K562 (cell line): Measurements from ENCODE around the gene IFTAP. TPM values are rescaled to one million over a fixed set of nuclear protein-coding genes. Genes with fewer than 3 reads are reported as not detected.

Experiments
- ATAC-seq: fragments of 200-7000 bp; cut with Tn5 transposase; 3 replicates; pipeline ENCODE4 v1.9.1; 2020; ENCODE audit warnings: moderate library complexity
- BruUV-seq: library from RNA; stranded (reverse); fragments of 400-500 nt; replicated peaks from 2 replicates; lab custom pipeline; 2021; lab: Mats Ljungman, UMichigan
- CTCF ChIA-PET: fragments of 300-600 bp; formaldehyde crosslinking; extraction: SDS; loops from one replicate; lab custom pipeline; 2021; ENCODE audit warnings: low intra/inter-chr PET ratio; lab: Yijun Ruan, JAX
- POLR2A ChIA-PET: fragments of 300-600, 350-650 bp; sonication (Branson Sonifier 250); formaldehyde crosslinking; extraction: SDS; loops from one replicate; lab custom pipeline; 2021; ENCODE audit warnings: antibody characterized with exemption, inconsistent platforms; lab: Yijun Ruan, JAX
- DNase-seq, 4 experiments: peaks; one replicate each; pipeline versions ENCODE4 v3.0.0 to v3.0.0-alpha.2; 2011 to 2018; ENCODE audit warnings: low spot score in 3 of 4, mixed read lengths in 3 of 4; ENCODE audit errors: extremely low read depth in 1 of 4
- FAIRE-seq: peaks from 2 replicates; lab custom pipeline; 2011; peaks lifted over from hg19 to GRCh38; lab: Jason Lieb, UNC
- H2AFZ ChIP-seq: 2 replicates; pipeline ENCODE4 v1.6.0; 2011; ENCODE audit warnings: low read depth, low read length, control low read depth, inconsistent platforms
- H3K27ac ChIP-seq: fragments of 200-600 bp; 3 replicates; pipeline ENCODE4 v1.8.0; 2011; ENCODE audit warnings: low read depth, mild to moderate bottlenecking, control low read depth, inconsistent platforms, low read length, moderate library complexity, mixed read lengths; ENCODE audit errors: extremely low read depth
- H3K27me3 ChIP-seq, 2 experiments: fragments of 300-600 bp in 1 of 2; 2 replicates in 1 of 2; 3 replicates in 1 of 2; pipeline versions ENCODE4 v1.6.0 to v1.8.0; 2011; ENCODE audit warnings: inconsistent platforms in 2 of 2, low read length in 2 of 2, mild to moderate bottlenecking in 1 of 2, mixed read lengths in 1 of 2, moderate library complexity in 1 of 2; ENCODE audit not compliant: control insufficient read depth in 2 of 2, insufficient read depth in 2 of 2
- H3K36me3 ChIP-seq: fragments of 300-600 bp; 3 replicates; pipeline ENCODE4 v1.8.0; 2011; ENCODE audit warnings: mild to moderate bottlenecking, low read length, inconsistent platforms; ENCODE audit not compliant: control insufficient read depth, insufficient read depth
- H3K4me1 ChIP-seq, 2 experiments: fragments of 200-600 bp in 1 of 2; replicated peaks in 1 of 2; 2 replicates in 1 of 2; 3 replicates in 1 of 2; pipeline versions ENCODE4 v1.5.1 to v1.8.0; 2011; ENCODE audit warnings: inconsistent platforms in 2 of 2, low read length in 2 of 2, mild to moderate bottlenecking in 1 of 2, mixed read lengths in 1 of 2, moderate library complexity in 1 of 2; ENCODE audit not compliant: control insufficient read depth in 2 of 2, insufficient read depth in 2 of 2
- H3K4me2 ChIP-seq: 2 replicates; pipeline ENCODE4 v1.6.1; 2011; ENCODE audit warnings: low read length, control low read depth, inconsistent platforms, mixed read lengths; ENCODE audit not compliant: insufficient read depth
- H3K4me3 ChIP-seq: fragments of 200-600 bp; sonication (generic), shearing (Covaris generic); 2 replicates; pipeline ENCODE4 v1.5.1; 2016; ENCODE audit warnings: control low read depth, inconsistent platforms
- H3K79me2 ChIP-seq: fragments of 200-600 bp; 3 replicates; pipeline ENCODE4 v1.8.0; 2011; ENCODE audit warnings: low read length, inconsistent platforms; ENCODE audit not compliant: control insufficient read depth, insufficient read depth
- H3K9ac ChIP-seq, 2 experiments: 2 replicates each; pipeline versions ENCODE4 v1.6.0 to v1.6.1; 2011; ENCODE audit warnings: low read depth in 2 of 2, low read length in 2 of 2, control low read depth in 1 of 2, inconsistent platforms in 1 of 2, mild to moderate bottlenecking in 1 of 2, mixed read lengths in 1 of 2; ENCODE audit not compliant: insufficient read depth in 1 of 2
- H3K9me1 ChIP-seq: one replicate; pipeline ENCODE4 v1.6.0; 2011; ENCODE audit warnings: inconsistent platforms, mild to moderate bottlenecking, low read length, moderate library complexity; ENCODE audit not compliant: control insufficient read depth, insufficient read depth
- H3K9me3 ChIP-seq: replicated peaks from 2 replicates; pipeline ENCODE4 v1.5.1; 2011; ENCODE audit warnings: low read depth, low read length, inconsistent platforms; ENCODE audit not compliant: control insufficient read depth, insufficient read depth
- H4K20me1 ChIP-seq: replicated peaks from 2 replicates; pipeline ENCODE4 v1.6.1; 2011; ENCODE audit warnings: low read length, inconsistent platforms, mixed read lengths; ENCODE audit not compliant: control insufficient read depth, insufficient read depth
- ATF1 ChIP-seq, 2 experiments: fragments of 450-650 bp in 1 of 2; IDR thresholded peaks; 2 replicates each; pipeline ENCODE4 v1.6.1; 2016; ENCODE audit warnings: missing compliant biosample characterization in 1 of 2, missing genetic modification characterization in 1 of 2
- DMBX1 ChIP-seq: fragments of 250-450 bp; sonication (Bioruptor Pico); IDR thresholded peaks from 2 replicates; pipeline ENCODE4 v1.8.0; 2022; ENCODE audit warnings: inconsistent platforms, mild to moderate bottlenecking, moderate library complexity, borderline replicate concordance
- HDAC8 ChIP-seq: fragments of 450-650 bp; IDR thresholded peaks from 2 replicates; pipeline ENCODE4 v1.6.1; 2016; ENCODE audit warnings: mild to moderate bottlenecking, missing genetic modification characterization, moderate library complexity, missing compliant biosample characterization
- MEF2A ChIP-seq: IDR thresholded peaks from 2 replicates; pipeline ENCODE4 v1.6.1; 2011; ENCODE audit warnings: low read depth, mild to moderate bottlenecking, low read length, moderate library complexity; ENCODE audit not compliant: control insufficient read depth
- NFRKB ChIP-seq: fragments of 450-650 bp; IDR thresholded peaks from 2 replicates; pipeline ENCODE4 v1.6.1; 2016; ENCODE audit warnings: low read depth
- RBM17 ChIP-seq: fragments of 200-400 bp; formaldehyde crosslinking; IDR thresholded peaks from 2 replicates; pipeline ENCODE4 v1.6.1; 2017; ENCODE audit warnings: low read depth, mild to moderate bottlenecking, low read length, borderline replicate concordance
- XRCC4 ChIP-seq: IDR thresholded peaks from one replicate; pipeline ENCODE4 v1.6.1; 2011; ENCODE audit not compliant: insufficient read depth, insufficient read length; ENCODE audit errors: extremely low read depth
- ZNF133 ChIP-seq: fragments of 250-450 bp; sonication (Bioruptor Pico); IDR thresholded peaks from 2 replicates; pipeline ENCODE4 v1.4.0; 2020; ENCODE audit warnings: mild to moderate bottlenecking
- ZNF695 ChIP-seq: fragments of 450-650 bp; formaldehyde crosslinking; IDR thresholded peaks from 2 replicates; pipeline ENCODE4 v1.4.0; 2020; ENCODE audit warnings: mild to moderate bottlenecking, moderate library complexity
- ZNF780A ChIP-seq: fragments of 250-450 bp; sonication (Bioruptor Pico); IDR thresholded peaks from 2 replicates; pipeline ENCODE4 v1.5.0; 2021; ENCODE audit warnings: mild to moderate bottlenecking
- in situ Hi-C: fragments of 300-500 bp; cut with MboI; formaldehyde crosslinking; loops from 4 replicates; pipeline ENCODE4 v1.15.0; 2018; ENCODE audit warnings: inconsistent platforms, mixed read lengths
- intact Hi-C: fragments of 100-400 bp; cut with micrococcal nuclease; formaldehyde crosslinking; loops from 2 replicates; pipeline ENCODE4 v1.14.2; 2022
- polyA plus RNA-seq, 8 experiments: library from polyadenylated mRNA; depleted of rRNA in 4 of 8; stranded (reverse) in 5 of 8; unstranded in 3 of 8; fragments of >200 nt; fragmentation: Nextera tagmentation in 2 of 8; fragmentation: Illumina TruSeq in 1 of 8; extraction: Ambion mirVana in 2 of 8; extraction: Trizol in 1 of 8; gene quantifications; 2 replicates each; pipeline versions ENCODE4 v1.2.1 to v1.2.3, GENCODE V29; 2011 to 2014; ENCODE audit warnings: inconsistent platforms in 1 of 8, missing spikeins in 1 of 8
- total RNA-seq, 7 experiments: library from RNA; depleted of rRNA in 6 of 7; stranded (reverse); fragments of >200 nt in 6 of 7; fragmentation: Illumina TruSeq in 2 of 7; extraction: Trizol in 2 of 7; gene quantifications; 2 replicates each; pipeline versions ENCODE4 v1.2.1 to v1.2.3, GENCODE V29; 2011 to 2021; ENCODE audit warnings: low replicate concordance in 1 of 7
- TF ChIP-seq, protein P1 (sequence below): conservative IDR thresholded peaks from 2 replicates; pipeline ENCODE4 v1.6.1; 2011; ENCODE audit warnings: low read depth, mild to moderate bottlenecking, low read length; ENCODE audit not compliant: control insufficient read depth
- TF ChIP-seq, protein P2 (sequence below): sonication (generic); formaldehyde crosslinking; IDR thresholded peaks from 2 replicates; pipeline ENCODE4 v1.8.1; 2023; ENCODE audit warnings: mild to moderate bottlenecking, missing genetic modification reagents, moderate library complexity
- TF ChIP-seq, protein P3 (sequence below): fragments of 450-650 bp; formaldehyde crosslinking; IDR thresholded peaks from 2 replicates; pipeline ENCODE4 v1.4.0; 2020; ENCODE audit warnings: mild to moderate bottlenecking, mixed read lengths
- TF ChIP-seq, protein P4 (sequence below): sonication (generic); formaldehyde crosslinking; IDR thresholded peaks from 2 replicates; pipeline ENCODE4 v1.8.0; 2023; ENCODE audit warnings: missing genetic modification reagents, mild to moderate bottlenecking, borderline replicate concordance

IFTAP gene
- total and polyA plus RNA-seq, 9 of the 15 experiments (the other 6 are each of a cell fraction or from before 2014, with no cell fraction given), result 9.2 to 30.0 (median 17.0) TPM

DNA sequence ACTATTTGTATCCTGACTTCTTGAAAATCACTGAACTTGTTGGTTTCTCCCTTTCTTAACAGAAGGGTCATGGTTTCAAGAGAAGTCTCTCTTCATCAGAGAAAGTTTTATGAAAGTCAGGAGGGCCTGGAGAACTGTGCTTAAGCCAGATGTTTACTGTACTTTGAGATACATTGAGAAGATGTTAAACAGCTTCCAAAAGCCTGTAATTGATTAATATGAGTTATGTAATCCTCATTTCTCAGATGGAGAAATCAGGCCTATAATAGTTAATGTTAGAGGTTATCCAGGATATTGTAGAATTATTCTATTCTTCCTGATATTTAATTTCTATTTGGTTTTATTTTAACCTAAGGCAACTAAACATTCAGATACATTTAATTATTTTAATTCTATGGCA, 100.8 kb downstream of the IFTAP start:
- intact Hi-C loops (no loop called here), in situ Hi-C loops (no loop called here)
- no peak overlapping the region for H3K4me3 ChIP-seq
- H3K79me2 ChIP-seq, result no peaks in the 10 kb centered on the region
- CTCF ChIA-PET, result no interaction called here
- no peaks in the 10 kb centered on the region for H3K36me3 ChIP-seq
- H3K4me2 ChIP-seq, result no peak overlapping the region
- no peaks in the 10 kb centered on the region for H4K20me1 ChIP-seq
- no peak for ATAC-seq
- no TSS peak for BruUV-seq
- DNase-seq, result no peak
- no peak overlapping the region for H2AFZ ChIP-seq
- no peak overlapping the region for H3K9ac ChIP-seq
- POLR2A ChIA-PET, result no interaction called here
- peaks cover 4 to 19% of the 10 kb centered on the region in 2 experiments; a peak in 3 of 5 replicates for H3K27me3 ChIP-seq
- no peaks in the 10 kb centered on the region for H3K9me3 ChIP-seq
- no peaks in the 10 kb centered on the region for H3K4me1 ChIP-seq
- no peaks in the 10 kb centered on the region for H3K9me1 ChIP-seq
- no peak overlapping the region for H3K27ac ChIP-seq
- FAIRE-seq, result no peak
- TF ChIP-seq ZNF695 (CRISPR knock-in tag) (no peak), ZNF780A (no peak), ATF1 (CRISPR knock-in tag; IDR thresholded peaks at IDR 0.05) (no peak), ATF1 (tag; IDR thresholded peaks at IDR 0.05) (no peak), RBM17 (no peak), DMBX1 (CRISPR knock-in tag) (no peak), NFRKB (no peak), HDAC8 (tag) (no peak), ZNF133 (CRISPR knock-in tag) (no peak), XRCC4 (no peak), MEF2A (no peak)
- TF ChIP-seq, protein P1, sequence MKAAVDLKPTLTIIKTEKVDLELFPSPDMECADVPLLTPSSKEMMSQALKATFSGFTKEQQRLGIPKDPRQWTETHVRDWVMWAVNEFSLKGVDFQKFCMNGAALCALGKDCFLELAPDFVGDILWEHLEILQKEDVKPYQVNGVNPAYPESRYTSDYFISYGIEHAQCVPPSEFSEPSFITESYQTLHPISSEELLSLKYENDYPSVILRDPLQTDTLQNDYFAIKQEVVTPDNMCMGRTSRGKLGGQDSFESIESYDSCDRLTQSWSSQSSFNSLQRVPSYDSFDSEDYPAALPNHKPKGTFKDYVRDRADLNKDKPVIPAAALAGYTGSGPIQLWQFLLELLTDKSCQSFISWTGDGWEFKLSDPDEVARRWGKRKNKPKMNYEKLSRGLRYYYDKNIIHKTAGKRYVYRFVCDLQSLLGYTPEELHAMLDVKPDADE, result no peak
- TF ChIP-seq, protein P2, sequence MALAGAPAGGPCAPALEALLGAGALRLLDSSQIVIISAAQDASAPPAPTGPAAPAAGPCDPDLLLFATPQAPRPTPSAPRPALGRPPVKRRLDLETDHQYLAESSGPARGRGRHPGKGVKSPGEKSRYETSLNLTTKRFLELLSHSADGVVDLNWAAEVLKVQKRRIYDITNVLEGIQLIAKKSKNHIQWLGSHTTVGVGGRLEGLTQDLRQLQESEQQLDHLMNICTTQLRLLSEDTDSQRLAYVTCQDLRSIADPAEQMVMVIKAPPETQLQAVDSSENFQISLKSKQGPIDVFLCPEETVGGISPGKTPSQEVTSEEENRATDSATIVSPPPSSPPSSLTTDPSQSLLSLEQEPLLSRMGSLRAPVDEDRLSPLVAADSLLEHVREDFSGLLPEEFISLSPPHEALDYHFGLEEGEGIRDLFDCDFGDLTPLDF, result no peak
- TF ChIP-seq, protein P3, sequence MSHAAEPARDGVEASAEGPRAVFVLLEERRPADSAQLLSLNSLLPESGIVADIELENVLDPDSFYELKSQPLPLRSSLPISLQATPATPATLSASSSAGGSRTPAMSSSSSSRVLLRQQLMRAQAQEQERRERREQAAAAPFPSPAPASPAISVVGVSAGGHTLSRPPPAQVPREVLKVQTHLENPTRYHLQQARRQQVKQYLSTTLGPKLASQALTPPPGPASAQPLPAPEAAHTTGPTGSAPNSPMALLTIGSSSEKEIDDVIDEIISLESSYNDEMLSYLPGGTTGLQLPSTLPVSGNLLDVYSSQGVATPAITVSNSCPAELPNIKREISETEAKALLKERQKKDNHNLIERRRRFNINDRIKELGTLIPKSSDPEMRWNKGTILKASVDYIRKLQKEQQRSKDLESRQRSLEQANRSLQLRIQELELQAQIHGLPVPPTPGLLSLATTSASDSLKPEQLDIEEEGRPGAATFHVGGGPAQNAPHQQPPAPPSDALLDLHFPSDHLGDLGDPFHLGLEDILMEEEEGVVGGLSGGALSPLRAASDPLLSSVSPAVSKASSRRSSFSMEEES (CRISPR knock-in tag), result no peak
- TF ChIP-seq, protein P4, sequence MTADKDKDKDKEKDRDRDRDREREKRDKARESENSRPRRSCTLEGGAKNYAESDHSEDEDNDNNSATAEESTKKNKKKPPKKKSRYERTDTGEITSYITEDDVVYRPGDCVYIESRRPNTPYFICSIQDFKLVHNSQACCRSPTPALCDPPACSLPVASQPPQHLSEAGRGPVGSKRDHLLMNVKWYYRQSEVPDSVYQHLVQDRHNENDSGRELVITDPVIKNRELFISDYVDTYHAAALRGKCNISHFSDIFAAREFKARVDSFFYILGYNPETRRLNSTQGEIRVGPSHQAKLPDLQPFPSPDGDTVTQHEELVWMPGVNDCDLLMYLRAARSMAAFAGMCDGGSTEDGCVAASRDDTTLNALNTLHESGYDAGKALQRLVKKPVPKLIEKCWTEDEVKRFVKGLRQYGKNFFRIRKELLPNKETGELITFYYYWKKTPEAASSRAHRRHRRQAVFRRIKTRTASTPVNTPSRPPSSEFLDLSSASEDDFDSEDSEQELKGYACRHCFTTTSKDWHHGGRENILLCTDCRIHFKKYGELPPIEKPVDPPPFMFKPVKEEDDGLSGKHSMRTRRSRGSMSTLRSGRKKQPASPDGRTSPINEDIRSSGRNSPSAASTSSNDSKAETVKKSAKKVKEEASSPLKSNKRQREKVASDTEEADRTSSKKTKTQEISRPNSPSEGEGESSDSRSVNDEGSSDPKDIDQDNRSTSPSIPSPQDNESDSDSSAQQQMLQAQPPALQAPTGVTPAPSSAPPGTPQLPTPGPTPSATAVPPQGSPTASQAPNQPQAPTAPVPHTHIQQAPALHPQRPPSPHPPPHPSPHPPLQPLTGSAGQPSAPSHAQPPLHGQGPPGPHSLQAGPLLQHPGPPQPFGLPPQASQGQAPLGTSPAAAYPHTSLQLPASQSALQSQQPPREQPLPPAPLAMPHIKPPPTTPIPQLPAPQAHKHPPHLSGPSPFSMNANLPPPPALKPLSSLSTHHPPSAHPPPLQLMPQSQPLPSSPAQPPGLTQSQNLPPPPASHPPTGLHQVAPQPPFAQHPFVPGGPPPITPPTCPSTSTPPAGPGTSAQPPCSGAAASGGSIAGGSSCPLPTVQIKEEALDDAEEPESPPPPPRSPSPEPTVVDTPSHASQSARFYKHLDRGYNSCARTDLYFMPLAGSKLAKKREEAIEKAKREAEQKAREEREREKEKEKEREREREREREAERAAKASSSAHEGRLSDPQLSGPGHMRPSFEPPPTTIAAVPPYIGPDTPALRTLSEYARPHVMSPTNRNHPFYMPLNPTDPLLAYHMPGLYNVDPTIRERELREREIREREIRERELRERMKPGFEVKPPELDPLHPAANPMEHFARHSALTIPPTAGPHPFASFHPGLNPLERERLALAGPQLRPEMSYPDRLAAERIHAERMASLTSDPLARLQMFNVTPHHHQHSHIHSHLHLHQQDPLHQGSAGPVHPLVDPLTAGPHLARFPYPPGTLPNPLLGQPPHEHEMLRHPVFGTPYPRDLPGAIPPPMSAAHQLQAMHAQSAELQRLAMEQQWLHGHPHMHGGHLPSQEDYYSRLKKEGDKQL (CRISPR knock-in tag), result no peak
